Esophagus muscularis mucosa (tissue), 4 donors: ENCODE measurements around the gene TUBAL3. TPM values are rescaled to one million over a fixed set of nuclear protein-coding genes. Genes with fewer than 3 reads are reported as not detected.

Experiments
- DNase-seq: peaks from one replicate; pipeline ENCODE4 v3.0.0-alpha.2; 2017; ENCODE audit errors: extremely low spot score
- H3K27ac ChIP-seq, 4 donors: fragments of 200-600 bp; sonication (generic); replicated peaks in 1 of 4; 1 replicate in 3 of 4; 2 replicates in 1 of 4; pipeline ENCODE4 v1.5.1; 2016 to 2019; ENCODE audit warnings: mild to moderate bottlenecking in 1 of 4
- H3K27me3 ChIP-seq, 4 donors: fragments of 200-600 bp; sonication (generic); one replicate each; pipeline versions ENCODE4 v1.5.1 to v1.6.0; 2016 to 2019
- H3K36me3 ChIP-seq, 4 donors: fragments of 200-600 bp; sonication (generic); one replicate each; pipeline ENCODE4 v1.5.1; 2016 to 2019
- H3K4me1 ChIP-seq, 4 donors: fragments of 200-600 bp; sonication (generic); one replicate each; pipeline ENCODE4 v1.5.1; 2016 to 2019
- H3K4me3 ChIP-seq, 4 donors: fragments of 200-600 bp; sonication (generic); 1 replicate in 2 of 4; 2 replicates in 2 of 4; pipeline ENCODE4 v1.5.1; 2016 to 2019; ENCODE audit warnings: mild to moderate bottlenecking in 4 of 4, moderate library complexity in 1 of 4
- H3K9me3 ChIP-seq, 4 donors: fragments of 200-600 bp; sonication (generic); 1 replicate in 3 of 4; 2 replicates in 1 of 4; pipeline ENCODE4 v1.5.1; 2016 to 2019
- EP300 ChIP-seq: sonication (generic); formaldehyde crosslinking; IDR thresholded peaks from one replicate; pipeline ENCODE4 v1.6.1; 2017; ENCODE audit warnings: antibody characterized with exemption
- POLR2A ChIP-seq: fragments of 450-650 bp; IDR thresholded peaks from one replicate; pipeline ENCODE4 v1.6.1; 2017; ENCODE audit warnings: antibody characterized with exemption, moderate library complexity, mild to moderate bottlenecking, low read depth
- POLR2AphosphoS5 ChIP-seq, 2 donors: sonication (generic); formaldehyde crosslinking; IDR thresholded peaks; one replicate each; pipeline ENCODE4 v1.6.1; 2017; ENCODE audit warnings: antibody characterized with exemption in 2 of 2
- WGBS: methylation state at CpG from one replicate; pipeline ENCODE4 v1.1.5; 2018; 5-methylcytosine and 5-hydroxymethylcytosine counted together
- intact Hi-C: fragments of 100-400 bp; cut with DNase I; formaldehyde crosslinking; loops from one replicate; pipeline ENCODE4 v1.15.1; 2023
- total RNA-seq, 4 donors: library from RNA; depleted of rRNA; stranded (reverse); fragments of >200 nt; gene quantifications; one replicate each; pipeline versions ENCODE4 v1.1.0 to v1.2.1, GENCODE V29; 2016
- TF ChIP-seq, protein P1 (sequence below), 3 experiments: fragments of 200-600 bp in 2 of 3; fragments of 450-650 bp in 1 of 3; sonication (generic) in 2 of 3; IDR thresholded peaks; one replicate each; pipeline ENCODE4 v1.5.1; 2017 to 2019; ENCODE audit warnings: antibody characterized with exemption in 3 of 3, mild to moderate bottlenecking in 2 of 3, moderate library complexity in 1 of 3

TUBAL3 gene
- total RNA-seq, 4 donors from 2014 or later = 0.34 to 0.66 (median 0.52) TPM; not detected in 1

DNA sequence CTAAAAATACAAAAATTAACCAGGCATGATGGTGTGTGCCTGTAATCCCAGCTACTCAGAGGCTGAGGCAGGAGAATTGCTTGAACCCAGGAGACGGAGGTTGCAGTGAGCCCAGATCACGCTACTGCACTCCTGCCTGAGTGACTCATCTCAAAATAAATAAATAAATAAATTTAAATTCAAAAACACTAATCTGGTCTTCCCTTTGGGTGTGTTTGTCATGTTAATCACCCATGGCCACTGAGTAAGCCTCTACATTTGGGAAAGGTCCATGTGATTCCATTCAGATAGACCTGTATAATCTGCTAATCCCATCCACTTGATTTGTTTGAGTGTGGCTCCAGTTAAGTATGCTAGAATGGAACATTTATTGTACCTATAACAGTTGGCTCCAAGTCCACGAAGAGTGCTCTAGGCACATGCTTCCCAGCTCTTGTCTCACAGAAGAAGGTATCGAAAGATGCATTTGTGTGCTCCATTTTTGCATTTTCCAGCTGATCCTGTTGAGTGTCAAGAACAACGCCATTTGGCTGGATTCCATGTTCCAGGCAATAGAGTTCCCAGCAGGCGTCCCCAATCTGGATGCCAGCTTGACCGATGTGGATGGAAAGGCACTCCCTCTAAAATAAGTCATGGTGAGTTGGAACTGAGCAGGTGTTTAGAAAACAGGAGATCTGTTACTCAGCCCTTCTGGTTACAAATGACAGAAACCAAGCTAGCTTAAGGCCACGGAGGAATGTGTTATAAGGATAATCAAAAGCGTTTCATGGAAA lies 4.0 kb downstream of the TUBAL3 start:
- TF ChIP-seq POLR2A (no peak), EP300 (no peak), POLR2AphosphoS5 (IDR thresholded peaks at IDR 0.05) (no peak)
- TF ChIP-seq, protein P1, sequence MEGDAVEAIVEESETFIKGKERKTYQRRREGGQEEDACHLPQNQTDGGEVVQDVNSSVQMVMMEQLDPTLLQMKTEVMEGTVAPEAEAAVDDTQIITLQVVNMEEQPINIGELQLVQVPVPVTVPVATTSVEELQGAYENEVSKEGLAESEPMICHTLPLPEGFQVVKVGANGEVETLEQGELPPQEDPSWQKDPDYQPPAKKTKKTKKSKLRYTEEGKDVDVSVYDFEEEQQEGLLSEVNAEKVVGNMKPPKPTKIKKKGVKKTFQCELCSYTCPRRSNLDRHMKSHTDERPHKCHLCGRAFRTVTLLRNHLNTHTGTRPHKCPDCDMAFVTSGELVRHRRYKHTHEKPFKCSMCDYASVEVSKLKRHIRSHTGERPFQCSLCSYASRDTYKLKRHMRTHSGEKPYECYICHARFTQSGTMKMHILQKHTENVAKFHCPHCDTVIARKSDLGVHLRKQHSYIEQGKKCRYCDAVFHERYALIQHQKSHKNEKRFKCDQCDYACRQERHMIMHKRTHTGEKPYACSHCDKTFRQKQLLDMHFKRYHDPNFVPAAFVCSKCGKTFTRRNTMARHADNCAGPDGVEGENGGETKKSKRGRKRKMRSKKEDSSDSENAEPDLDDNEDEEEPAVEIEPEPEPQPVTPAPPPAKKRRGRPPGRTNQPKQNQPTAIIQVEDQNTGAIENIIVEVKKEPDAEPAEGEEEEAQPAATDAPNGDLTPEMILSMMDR (IDR thresholded peaks at IDR 0.05) = no peak
- WGBS = 82% methylated on average over 9 of the region's 9 CpGs
- no peaks in the 10 kb centered on the region for H3K27me3 ChIP-seq
- intact Hi-C loops = no loop called here
- H3K9me3 ChIP-seq = no peaks in the 10 kb centered on the region
- DNase-seq = no peak
- H3K27ac ChIP-seq = peak overlapping the region in 1 of 4 donors; percentile 20
- H3K36me3 ChIP-seq = no peaks in the 10 kb centered on the region
- H3K4me3 ChIP-seq = no peak overlapping the region
- no peaks in the 10 kb centered on the region for H3K4me1 ChIP-seq

DNA sequence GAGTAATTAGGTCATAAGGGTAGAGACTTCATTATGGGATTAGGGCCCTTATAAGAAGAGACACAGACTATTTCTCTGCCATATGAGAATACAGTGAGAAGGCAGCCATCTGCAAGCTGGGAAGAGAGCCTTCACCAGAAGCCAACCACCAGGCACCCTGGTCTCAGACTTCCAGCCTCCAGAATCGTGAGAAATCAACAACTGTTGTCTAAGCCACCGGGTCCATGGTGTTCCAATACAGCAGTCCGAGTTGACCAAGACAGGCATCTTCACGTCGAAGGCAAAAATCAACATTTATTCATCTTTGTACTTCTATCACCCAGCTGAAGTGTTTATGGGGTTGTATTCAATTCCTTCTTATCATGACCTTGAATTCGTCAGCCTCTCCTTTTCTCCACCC lies 5.3 kb downstream of the TUBAL3 start:
- no peaks in the 10 kb centered on the region for H3K9me3 ChIP-seq

DNA sequence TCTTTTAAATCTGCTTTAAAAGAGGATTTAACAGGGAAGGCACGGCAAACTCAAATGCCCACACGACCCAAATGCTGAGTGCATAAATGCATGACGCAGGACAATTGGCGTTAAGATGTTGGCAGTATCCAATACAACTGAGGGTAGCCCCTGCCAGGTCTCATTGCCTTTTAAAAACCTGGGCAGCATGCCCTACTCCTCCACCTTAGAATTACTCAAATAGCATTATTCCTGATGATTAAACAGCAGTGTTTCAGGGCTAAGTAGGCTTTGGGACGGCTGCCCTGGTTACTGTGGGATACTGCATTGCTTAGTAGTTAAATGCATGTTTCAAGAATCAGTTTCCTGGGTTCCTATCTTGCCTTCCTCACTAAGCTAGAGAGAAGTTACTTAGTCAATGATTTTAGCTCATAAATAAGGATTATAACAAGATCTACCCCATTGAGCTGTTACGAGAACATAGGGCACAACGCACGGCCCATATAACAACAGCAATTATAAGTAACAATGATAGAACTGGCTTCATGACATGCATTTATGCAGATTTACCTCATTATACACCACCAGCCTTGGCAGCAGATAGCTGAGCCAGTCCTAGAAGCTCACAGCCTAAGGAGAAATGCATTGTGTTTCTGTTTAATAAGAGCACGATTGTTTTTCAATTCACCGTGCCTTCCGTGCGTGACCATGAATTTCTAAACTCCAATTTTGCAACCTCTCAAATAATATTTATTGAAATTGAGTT lies 7.9 kb downstream of the TUBAL3 start:
- H3K4me1 ChIP-seq = no peaks in the 10 kb centered on the region
- H3K27ac ChIP-seq = no peak overlapping the region
- peaks cover 0 to 6% (median 0%) of the 10 kb centered on the region in 4 donors for H3K36me3 ChIP-seq
- DNase-seq = no peak
- H3K4me3 ChIP-seq = no peak overlapping the region
- intact Hi-C loops = no loop called here
- WGBS = 80% methylated on average over 12 of the region's 12 CpGs
- H3K9me3 ChIP-seq = peaks cover 0 to 4% (median 1%) of the 10 kb centered on the region in 4 donors
- H3K27me3 ChIP-seq = no peaks in the 10 kb centered on the region
- TF ChIP-seq POLR2AphosphoS5 (IDR thresholded peaks at IDR 0.05) = no peak
- TF ChIP-seq POLR2A = no peak
- no peak for TF ChIP-seq EP300

More for the DNA sequence above, 5.3 kb downstream of the TUBAL3 start:
- 69% methylated on average over 6 of the region's 6 CpGs for WGBS
- no peaks in the 10 kb centered on the region for H3K27me3 ChIP-seq
- no peaks in the 10 kb centered on the region for H3K4me1 ChIP-seq
- H3K4me3 ChIP-seq = no peak overlapping the region
- H3K36me3 ChIP-seq = no peaks in the 10 kb centered on the region
- intact Hi-C loops = no loop called here
- no peak overlapping the region for H3K27ac ChIP-seq
- DNase-seq = no peak
- TF ChIP-seq, protein P1 (IDR thresholded peaks at IDR 0.05) = no peak
- TF ChIP-seq POLR2A = no peak
- no peak for TF ChIP-seq EP300
- no peak for TF ChIP-seq POLR2AphosphoS5 (IDR thresholded peaks at IDR 0.05)

DNA sequence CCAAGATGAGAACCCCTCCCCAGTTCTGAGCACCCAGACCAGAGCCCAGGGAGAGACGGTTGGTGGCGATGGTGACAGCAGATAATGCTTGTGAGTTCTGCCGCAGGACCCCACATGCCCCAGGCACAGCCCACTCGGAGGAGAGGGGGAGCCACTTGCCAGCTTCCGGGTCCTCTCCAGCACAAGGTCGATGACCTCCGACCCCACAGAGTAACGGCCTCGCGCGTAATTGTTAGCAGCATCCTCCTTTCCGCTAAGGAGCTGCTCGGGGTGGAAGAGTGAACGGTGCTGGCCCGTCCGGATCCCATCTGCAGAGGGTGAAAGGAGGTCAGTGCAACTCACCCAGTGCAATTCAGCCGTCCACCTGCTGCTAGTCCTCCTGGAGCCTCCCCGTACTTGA lies 9.5 kb downstream of the TUBAL3 start:
- Histone ChIP-seq H3K27ac (no peak overlapping the region), H3K36me3 (peaks cover 0 to 6% (median 0%) of the 10 kb centered on the region in 4 donors), H3K27me3 (no peaks in the 10 kb centered on the region), H3K4me1 (no peaks in the 10 kb centered on the region), H3K4me3 (no peak overlapping the region), H3K9me3 (peaks cover 0 to 19% (median 16%) of the 10 kb centered on the region in 4 donors)
- 89% methylated on average over 18 of the region's 18 CpGs for WGBS
- peak; percentile 75 for DNase-seq
- intact Hi-C loops = no loop called here
- TF ChIP-seq EP300 = no peak
- TF ChIP-seq, protein P1 (IDR thresholded peaks at IDR 0.05) = no peak
- no peak for TF ChIP-seq POLR2AphosphoS5 (IDR thresholded peaks at IDR 0.05)

DNA sequence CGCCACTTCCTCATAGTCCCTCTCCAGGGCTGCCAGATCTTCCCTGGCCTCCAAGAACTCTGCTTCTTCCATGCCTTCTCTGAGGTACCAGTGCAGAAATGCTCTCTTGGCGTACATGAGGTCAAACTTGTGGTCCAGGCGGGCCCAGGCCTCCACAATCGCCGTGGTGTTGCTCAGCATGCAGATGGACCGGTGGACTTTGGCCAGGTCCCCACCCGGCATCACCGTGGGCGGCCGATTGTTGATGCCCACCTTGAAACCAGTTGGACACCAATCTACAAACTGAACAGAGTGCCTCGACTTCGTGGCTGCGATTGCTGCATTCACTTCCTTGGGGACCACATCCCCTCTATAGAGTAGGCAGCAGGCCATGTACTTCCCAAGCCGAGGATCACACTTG lies 11.1 kb downstream of the TUBAL3 start:
- no peaks in the 10 kb centered on the region for H3K27me3 ChIP-seq
- peaks cover 0 to 28% (median 26%) of the 10 kb centered on the region in 4 donors for H3K9me3 ChIP-seq
- no peak for TF ChIP-seq EP300
- no peak for TF ChIP-seq POLR2A
- TF ChIP-seq, protein P1 (IDR thresholded peaks at IDR 0.05) = no peak
- TF ChIP-seq POLR2AphosphoS5 (IDR thresholded peaks at IDR 0.05) = no peak
- H3K4me1 ChIP-seq = no peaks in the 10 kb centered on the region
- no peak overlapping the region for H3K27ac ChIP-seq
- WGBS = 92% methylated on average over 14 of the region's 14 CpGs
- DNase-seq = no peak
- peaks cover 0 to 6% (median 0%) of the 10 kb centered on the region in 4 donors for H3K36me3 ChIP-seq
- H3K4me3 ChIP-seq = no peak overlapping the region
- intact Hi-C loops = no loop called here
